Endothelial cell of umbilical vein (primary cell): ENCODE results near the gene GNB1.

Experiments
- EZH2 ChIP-seq: IDR thresholded peaks from 2 replicates; pipeline ENCODE4 v1.6.1; 2012; ENCODE audit warnings: borderline replicate concordance, low read depth, mild to moderate bottlenecking, moderate library complexity, low read length, inconsistent platforms; ENCODE audit not compliant: severe bottlenecking
- POLR2AphosphoS5 ChIP-seq: IDR thresholded peaks from 2 replicates; pipeline ENCODE4 v1.6.1; 2012; ENCODE audit warnings: low read depth, mild to moderate bottlenecking, control low read depth, low read length, moderate library complexity; ENCODE audit not compliant: insufficient read depth
- TF ChIP-seq, protein P1 (sequence below), 2 donors: IDR thresholded peaks; 1 replicate in 1 of 2; 2 replicates in 1 of 2; pipeline ENCODE4 v1.5.1; 2011; ENCODE audit warnings: low read length in 2 of 2, mild to moderate bottlenecking in 2 of 2, moderate library complexity in 2 of 2, control low read depth in 1 of 2, inconsistent platforms in 1 of 2, low read depth in 1 of 2; ENCODE audit not compliant: insufficient read depth in 1 of 2; ENCODE audit errors: extremely low read depth in 1 of 2

DNA sequence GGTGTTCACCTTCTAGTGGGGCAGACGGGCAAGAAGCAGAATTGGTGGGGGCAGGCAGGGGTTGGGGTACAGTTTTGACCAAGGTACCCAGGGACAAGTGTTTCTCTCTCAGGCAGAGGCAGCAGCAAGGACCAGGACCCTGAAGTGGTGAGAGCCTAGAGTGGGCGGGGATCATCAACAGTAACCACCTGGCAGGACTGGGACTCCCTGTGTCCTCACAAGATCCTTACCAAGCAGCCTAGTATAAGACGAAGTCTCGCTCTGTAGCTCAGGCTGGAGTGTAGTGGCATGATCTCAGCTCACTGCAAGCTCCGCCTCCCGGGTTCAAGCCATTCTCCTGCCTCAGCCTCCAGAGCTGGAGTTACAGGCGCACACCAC, 109.4 kb downstream of the GNB1 start:
- TF ChIP-seq, protein P1, sequence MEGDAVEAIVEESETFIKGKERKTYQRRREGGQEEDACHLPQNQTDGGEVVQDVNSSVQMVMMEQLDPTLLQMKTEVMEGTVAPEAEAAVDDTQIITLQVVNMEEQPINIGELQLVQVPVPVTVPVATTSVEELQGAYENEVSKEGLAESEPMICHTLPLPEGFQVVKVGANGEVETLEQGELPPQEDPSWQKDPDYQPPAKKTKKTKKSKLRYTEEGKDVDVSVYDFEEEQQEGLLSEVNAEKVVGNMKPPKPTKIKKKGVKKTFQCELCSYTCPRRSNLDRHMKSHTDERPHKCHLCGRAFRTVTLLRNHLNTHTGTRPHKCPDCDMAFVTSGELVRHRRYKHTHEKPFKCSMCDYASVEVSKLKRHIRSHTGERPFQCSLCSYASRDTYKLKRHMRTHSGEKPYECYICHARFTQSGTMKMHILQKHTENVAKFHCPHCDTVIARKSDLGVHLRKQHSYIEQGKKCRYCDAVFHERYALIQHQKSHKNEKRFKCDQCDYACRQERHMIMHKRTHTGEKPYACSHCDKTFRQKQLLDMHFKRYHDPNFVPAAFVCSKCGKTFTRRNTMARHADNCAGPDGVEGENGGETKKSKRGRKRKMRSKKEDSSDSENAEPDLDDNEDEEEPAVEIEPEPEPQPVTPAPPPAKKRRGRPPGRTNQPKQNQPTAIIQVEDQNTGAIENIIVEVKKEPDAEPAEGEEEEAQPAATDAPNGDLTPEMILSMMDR (IDR thresholded peaks at IDR 0.05; ENCODE audit: extremely low read depth in 1 of 2, insufficient read depth in 1 of 2, low read depth in 1 of 2, low read length in 2 of 2): no peak
- TF ChIP-seq EZH2 (no peak), POLR2AphosphoS5 (no peak)
